Hindlimb muscle (tissue), 1 donor: ENCODE data around the gene BAHCC1. TPM values are rescaled to one million over a fixed set of nuclear protein-coding genes. Genes with fewer than 3 reads are reported as not detected.

Experiments used
- DNase-seq: peaks from one replicate; pipeline ENCODE4 v3.0.0-alpha.2; 2013
- polyA plus RNA-seq: library from polyadenylated mRNA; unstranded; fragments of 120-200 nt; gene quantifications from one replicate; pipeline ENCODE4 v1.2.1, GENCODE V29; 2013; ENCODE audit not compliant: insufficient read length

The BAHCC1 gene
- polyA plus RNA-seq, 1 donor = 17.9 TPM

- peak; percentile 86 for DNase-seq
Observed at GRCh38 chr17:81481073-81481799, 86.0 kb downstream of the BAHCC1 start.

DNA sequence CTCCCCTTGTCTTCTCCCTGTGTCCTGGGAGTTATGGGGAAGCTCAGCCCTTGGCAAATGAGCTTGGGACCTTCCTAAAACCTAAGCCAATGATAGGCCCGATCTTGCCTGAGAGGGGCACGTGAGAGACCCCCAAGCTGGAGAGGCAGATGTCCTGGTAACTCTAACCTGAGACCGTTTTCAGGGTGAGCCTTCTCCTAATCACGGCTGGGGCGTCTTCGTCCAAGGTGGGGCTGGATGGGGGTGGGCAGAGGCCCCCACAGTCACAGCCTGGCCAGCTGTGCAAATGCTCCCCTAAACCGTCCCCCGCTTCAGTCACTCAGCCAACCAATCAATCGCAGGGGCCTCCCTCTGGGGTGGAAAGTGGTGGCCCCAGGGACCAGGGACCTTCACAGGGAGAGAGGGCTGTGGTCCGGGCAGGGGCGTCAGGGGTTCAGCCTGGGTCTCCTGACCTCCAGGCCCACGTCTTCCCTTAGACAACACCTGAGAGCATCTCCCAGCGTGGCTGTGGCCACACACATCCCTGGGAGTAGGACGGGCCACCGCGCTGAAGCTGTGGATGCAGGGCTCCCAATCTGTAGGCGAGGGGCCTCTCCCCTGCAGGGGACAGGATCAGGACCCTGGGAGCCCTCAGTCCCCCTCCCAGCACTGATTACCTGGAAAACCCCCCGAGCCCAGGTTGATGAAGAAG, 86.7 kb downstream of the BAHCC1 start:
- DNase-seq = no peak

- no peak for DNase-seq
Observed at GRCh38 chr17:81482673-81483072, 87.4 kb downstream of the BAHCC1 start.

DNA sequence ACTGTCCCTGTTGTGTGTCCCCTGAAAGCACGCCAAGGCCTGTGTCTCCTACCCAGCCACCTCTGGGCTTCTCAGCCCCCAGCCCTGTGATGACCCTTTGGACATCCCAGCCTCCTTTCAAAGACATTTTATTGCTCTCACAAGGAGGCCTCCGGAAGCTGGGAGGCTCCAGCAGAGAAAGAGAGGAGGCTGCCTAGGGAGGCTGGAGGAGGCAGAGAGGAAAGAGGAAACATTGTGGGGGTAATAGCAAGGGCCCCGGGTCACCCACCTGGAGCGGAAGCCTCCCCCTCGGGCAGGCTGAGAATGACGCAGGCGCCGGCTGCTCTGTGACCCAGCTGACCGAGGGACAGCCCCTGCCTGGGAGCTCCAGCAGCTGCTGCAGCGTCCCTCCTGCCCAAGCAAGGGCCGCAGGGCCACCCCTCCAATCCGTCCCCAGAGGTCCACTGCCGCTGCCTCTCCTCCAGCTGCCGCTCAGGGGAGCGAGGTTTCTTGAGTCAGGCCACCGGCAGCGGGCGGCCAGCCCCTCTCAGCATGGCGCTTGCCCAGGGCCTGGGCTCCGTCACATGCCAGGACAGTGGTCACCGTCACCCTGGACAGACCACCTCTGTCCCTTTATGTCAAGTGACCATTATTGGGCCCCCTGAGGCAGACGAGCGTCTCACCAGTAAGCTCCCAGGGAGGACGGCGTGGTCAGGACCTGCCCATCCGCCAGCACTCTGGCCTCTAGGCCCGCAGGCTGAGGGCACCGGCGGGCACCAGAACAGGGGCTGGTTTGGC, 88.0 kb downstream of the BAHCC1 start:
- DNase-seq = peak; percentile 72

DNA sequence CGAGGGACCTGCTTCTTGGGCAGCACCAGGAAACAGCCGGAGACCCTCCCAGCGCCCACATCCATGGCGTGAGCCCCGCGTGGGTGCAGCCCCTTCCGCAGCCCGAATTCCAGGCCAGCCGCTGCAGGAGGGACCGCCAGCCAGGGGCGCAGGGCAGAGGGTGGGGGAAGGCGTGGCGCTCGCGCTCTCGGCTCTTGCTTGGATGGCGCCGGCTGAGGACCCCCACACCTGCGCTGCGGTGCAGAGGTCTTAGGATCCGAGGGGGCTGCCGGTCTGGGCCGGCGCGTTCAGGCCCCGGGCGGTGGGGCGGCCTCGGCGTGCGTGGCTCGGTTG, 88.6 kb downstream of the BAHCC1 start:
- no peak for DNase-seq

DNA sequence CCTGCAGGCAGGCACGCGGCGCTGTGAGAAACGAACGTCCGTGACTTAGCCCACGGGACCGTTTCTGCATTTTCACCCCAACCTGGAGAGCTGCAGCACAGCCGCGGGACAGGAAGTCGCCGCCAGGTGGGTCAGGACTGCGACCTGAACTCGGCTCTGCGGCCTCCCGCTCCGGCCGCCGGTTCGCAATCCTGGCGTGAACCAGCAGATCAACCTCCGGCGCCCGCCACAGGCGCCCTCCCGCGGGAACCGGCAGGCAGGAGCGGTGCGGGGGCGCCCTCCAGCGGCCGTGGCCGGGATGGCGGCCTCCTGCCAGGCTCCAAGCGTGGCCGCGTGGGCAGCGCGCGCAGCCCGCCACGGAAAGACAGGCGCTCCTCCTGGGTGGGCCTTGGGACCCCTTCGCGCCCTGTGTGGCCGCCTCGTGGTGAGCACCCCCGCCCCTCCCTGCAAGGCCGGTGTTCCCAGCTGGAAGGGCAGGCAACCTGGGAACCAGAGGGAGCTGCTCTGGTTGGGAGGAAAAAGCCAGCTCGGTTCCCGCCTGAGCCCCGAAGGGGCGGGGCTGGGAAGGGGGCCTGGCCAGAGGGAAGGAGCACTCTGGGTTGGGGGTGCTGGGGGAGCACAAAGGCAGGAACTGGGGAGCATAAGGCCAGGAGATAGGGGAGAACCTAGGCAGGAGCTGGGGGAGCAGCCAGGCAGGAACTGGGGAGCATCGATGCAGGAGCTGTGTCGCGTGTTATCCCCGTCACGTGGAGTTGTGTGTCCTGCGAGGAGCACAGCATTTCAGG, 89.1 kb downstream of the BAHCC1 start:
- DNase-seq = peak; percentile 88

GRCh38 chr17:81486199-81486810, 91.0 kb downstream of the BAHCC1 start:
- no peak for DNase-seq

DNA sequence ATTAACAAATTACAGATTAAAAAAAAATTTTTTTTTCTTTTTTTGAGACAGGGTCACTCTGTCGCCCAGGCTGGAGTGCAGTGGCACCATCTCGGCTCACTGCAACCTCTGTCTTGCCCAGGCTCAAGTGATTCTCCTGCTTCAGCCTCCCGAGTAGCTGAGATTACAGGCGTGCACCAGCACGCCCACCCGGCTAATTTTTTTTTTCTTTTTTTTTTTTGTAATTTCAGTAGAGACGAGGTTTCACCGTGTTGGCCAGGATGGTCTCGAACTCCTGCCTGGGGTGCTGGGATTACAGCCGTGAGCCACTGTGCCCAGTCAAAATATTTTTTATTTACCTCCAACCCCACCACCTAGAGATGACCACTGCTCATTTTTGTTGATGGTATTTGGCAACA, 91.8 kb downstream of the BAHCC1 start:
- DNase-seq = no peak

GRCh38 chr17:81487487-81488275, 92.4 kb downstream of the BAHCC1 start:
- DNase-seq = peak; percentile 91

GRCh38 chr17:81488276-81488860, 93.1 kb downstream of the BAHCC1 start:
- DNase-seq = no peak

GRCh38 chr17:81489012-81489997, 94.0 kb downstream of the BAHCC1 start:
- no peak for DNase-seq

DNA sequence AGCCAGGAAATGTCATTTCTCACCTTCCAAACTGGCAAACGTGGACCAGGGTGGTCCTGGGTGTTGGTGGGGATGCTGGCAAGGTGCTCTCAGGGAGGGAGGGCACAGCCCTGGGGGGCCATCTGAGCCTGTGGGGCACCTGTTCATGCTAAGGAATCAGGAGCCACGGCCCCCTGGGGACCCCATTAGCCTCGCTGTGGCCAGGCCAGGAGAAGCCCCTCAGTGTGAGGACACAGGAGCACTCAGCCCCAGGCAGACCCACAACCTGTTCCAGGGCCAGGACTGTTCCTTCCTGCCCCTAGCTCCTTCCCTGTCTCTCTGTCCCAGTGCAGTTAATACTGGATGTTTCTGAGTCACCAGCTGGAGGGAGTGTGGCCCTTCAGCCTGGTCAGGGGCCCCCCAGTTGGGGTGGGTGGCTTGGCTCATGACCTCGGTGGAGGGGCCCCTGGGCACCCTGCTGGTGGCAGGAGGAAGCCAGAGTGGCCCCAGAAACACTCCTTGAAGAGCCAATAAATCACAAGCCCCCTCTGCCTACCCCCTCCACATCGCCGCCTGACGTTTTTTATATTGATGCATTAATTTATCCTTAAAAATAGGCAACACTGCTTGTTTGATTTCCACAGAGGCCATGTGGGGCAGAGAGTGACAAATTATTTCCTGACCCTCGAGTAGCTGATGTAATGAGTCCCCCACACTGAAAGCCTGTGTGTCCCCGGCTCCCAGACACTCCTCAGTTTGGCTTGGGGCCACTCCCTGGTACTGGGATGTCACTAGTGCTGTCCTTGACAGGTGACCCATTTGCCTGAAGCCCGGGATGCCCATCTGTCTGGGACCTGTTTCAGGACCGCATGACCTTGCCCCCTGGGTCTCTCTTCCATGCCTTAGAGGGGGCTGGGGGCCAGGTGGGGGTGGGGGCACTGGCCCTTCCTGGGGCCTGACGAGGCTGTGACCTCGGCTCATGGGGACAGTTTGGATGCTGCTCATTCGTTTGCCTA, 95.0 kb downstream of the BAHCC1 start:
- no peak for DNase-seq

- no peak for DNase-seq
Observed at GRCh38 chr17:81491181-81491581, 95.9 kb downstream of the BAHCC1 start.

DNA sequence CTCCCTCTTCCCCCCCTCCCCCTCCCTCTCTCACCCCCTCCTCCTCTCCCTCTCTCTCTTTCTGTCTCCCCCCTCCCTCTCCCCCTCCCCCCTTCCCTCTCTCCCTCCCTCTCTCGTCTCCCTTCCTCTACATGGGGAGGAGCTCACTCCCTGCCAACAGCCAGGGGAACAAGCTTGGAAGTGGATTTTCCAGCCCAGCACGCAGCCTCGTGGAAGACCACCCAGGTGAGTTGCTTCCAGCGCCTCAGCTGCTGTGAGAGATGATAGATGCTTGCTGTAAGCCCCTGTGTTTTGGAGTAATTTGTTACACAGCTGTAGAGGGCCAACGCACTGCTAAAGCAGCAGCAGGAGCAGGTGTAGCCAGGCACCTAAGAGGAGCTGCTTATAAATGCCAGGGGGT, 96.5 kb downstream of the BAHCC1 start:
- DNase-seq = no peak

GRCh38 chr17:81492202-81492601, 96.9 kb downstream of the BAHCC1 start:
- no peak for DNase-seq

GRCh38 chr17:81492706-81493105, 97.4 kb downstream of the BAHCC1 start:
- DNase-seq = no peak

- no peak for DNase-seq
Observed at GRCh38 chr17:81493198-81494038, 98.2 kb downstream of the BAHCC1 start.
